GM18511 (cell line): ENCODE measurements around the gene UBE2E1.
"Not testable (repeated sequence)": the region's sequence is repeated elsewhere in the genome, so short reads cannot be mapped to it uniquely, and the experiment has no call there.

ENCODE experiments used
- ATAC-seq: cut with Tn5 transposase; IDR thresholded peaks from one replicate; pipeline ENCODE4 v1.9.1; 2021; ENCODE audit warnings: mild to moderate bottlenecking, moderate library complexity; ENCODE audit not compliant: unreplicated experiment

The UBE2E1 gene

GRCh38 chr3:23875113-23875725, 69.5 kb downstream of the UBE2E1 start:
- ATAC-seq = no peak

- ATAC-seq = no peak
These were observed 71.2 kb downstream of the UBE2E1 start for GRCh38 chr3:23876923-23877322.

GRCh38 chr3:23877329-23877980, 71.7 kb downstream of the UBE2E1 start:
- ATAC-seq = no peak

- no peak for ATAC-seq
These were observed 73.7 kb downstream of the UBE2E1 start for GRCh38 chr3:23879485-23879884.

GRCh38 chr3:23880703-23881339, 75.1 kb downstream of the UBE2E1 start:
- no peak for ATAC-seq

GRCh38 chr3:23881993-23882392, 76.2 kb downstream of the UBE2E1 start:
- not testable (repeated sequence) for ATAC-seq

GRCh38 chr3:23882487-23882918, 76.7 kb downstream of the UBE2E1 start:
- no peak for ATAC-seq

- no peak for ATAC-seq
These were observed 78.7 kb downstream of the UBE2E1 start for GRCh38 chr3:23884481-23884880.

- no peak for ATAC-seq
These were observed 79.5 kb downstream of the UBE2E1 start for GRCh38 chr3:23885210-23885609.

- no peak for ATAC-seq
These were observed 80.6 kb downstream of the UBE2E1 start for GRCh38 chr3:23886311-23886710.

GRCh38 chr3:23888617-23889228, 83.0 kb downstream of the UBE2E1 start:
- peak; percentile 61 for ATAC-seq

GRCh38 chr3:23889386-23889785, 83.6 kb downstream of the UBE2E1 start:
- no peak for ATAC-seq

GRCh38 chr3:23889950-23890349, 84.2 kb downstream of the UBE2E1 start:
- no peak for ATAC-seq

GRCh38 chr3:23894254-23895061, 88.7 kb downstream of the UBE2E1 start:
- ATAC-seq = no peak

GRCh38 chr3:23895181-23895580, 89.4 kb downstream of the UBE2E1 start:
- ATAC-seq = no peak

- ATAC-seq = no peak
These were observed 95.0 kb downstream of the UBE2E1 start for GRCh38 chr3:23900744-23901143.

- ATAC-seq = no peak
These were observed 98.8 kb downstream of the UBE2E1 start for GRCh38 chr3:23904545-23904944.

- no peak for ATAC-seq
These were observed 103.6 kb downstream of the UBE2E1 start for GRCh38 chr3:23909341-23909740.

- no peak for ATAC-seq
These were observed 105.6 kb downstream of the UBE2E1 start for GRCh38 chr3:23911397-23911796.

GRCh38 chr3:23912335-23912734, 106.6 kb downstream of the UBE2E1 start:
- not testable (repeated sequence) for ATAC-seq

GRCh38 chr3:23913182-23913581, 107.4 kb downstream of the UBE2E1 start:
- no peak for ATAC-seq
